ENCODE results near the gene RAB11FIP5. TPM values are rescaled to one million over a fixed set of nuclear protein-coding genes. Genes with fewer than 3 reads are reported as not detected.

The RAB11FIP5 gene
- total and polyA plus RNA-seq, 9 of the 15 experiments (the other 6 are each of a cell fraction or from before 2014, with no cell fraction given): 1.7 to 14.4 (median 6.4) TPM

- no peak for TF ChIP-seq PBX2 (CRISPR knock-in tag; IDR thresholded peaks at IDR 0.05; ENCODE audit: low read depth)
- peak; percentile 41 for TF ChIP-seq PBX2 (tag; conservative IDR thresholded peaks at IDR 0.05; ENCODE audit: low read depth)
- TF ChIP-seq NFRKB (IDR thresholded peaks at IDR 0.05; ENCODE audit: low read depth): no peak
- TF ChIP-seq SIN3B (IDR thresholded peaks at IDR 0.05; ENCODE audit: low read depth): no peak
- no peak for TF ChIP-seq CREM (IDR thresholded peaks at IDR 0.05; ENCODE audit: low read depth)
Measured at GRCh38 chr2:73063472-73063871, 49.3 kb downstream of the RAB11FIP5 start (continued).

- 84% methylated on average over 6 of the region's 6 CpGs for WGBS (ENCODE audit: insufficient coverage, low coverage, missing lambda C conversion rate)
- peaks cover 18% of the 10 kb centered on the region for H3K36me3 ChIP-seq (ENCODE audit: control insufficient read depth, insufficient read depth, low read length)
- DNase-seq (ENCODE audit: extremely low read depth in 1 of 4, low spot score in 3 of 4): no peak
- peaks cover 8 to 19% of the 10 kb centered on the region in 2 experiments; a peak in 4 of 5 replicates for H3K4me1 ChIP-seq (replicated peaks in 1 of 2; ENCODE audit: control insufficient read depth in 2 of 2, insufficient read depth in 2 of 2, low read length in 2 of 2)
- no peaks in the 10 kb centered on the region for H3K9me3 ChIP-seq (replicated peaks; ENCODE audit: control insufficient read depth, insufficient read depth, low read depth, low read length)
- POLR2A ChIA-PET: interaction anchor here (1.3 kb wide), 1 partner anchor 10 kb away, joined by 3 read pairs; no protein-coding TSS in a partner anchor
- CTCF ChIA-PET (ENCODE audit: low intra/inter-chr PET ratio): no interaction called here
- no peaks in the 10 kb centered on the region for H4K20me1 ChIP-seq (replicated peaks; ENCODE audit: control insufficient read depth, insufficient read depth, low read length)
- ATAC-seq: no peak
- BruUV-seq (replicated peaks): no TSS peak
- H3K9me1 ChIP-seq (ENCODE audit: control insufficient read depth, insufficient read depth, low read length): no peaks in the 10 kb centered on the region
- H3K4me2 ChIP-seq (ENCODE audit: insufficient read depth, low read length): no peak overlapping the region
- H2AFZ ChIP-seq (ENCODE audit: low read depth, low read length): no peak overlapping the region
- intact Hi-C loops (cut with micrococcal nuclease): no loop called here
- H3K9ac ChIP-seq (ENCODE audit: insufficient read depth in 1 of 2, low read depth in 2 of 2, low read length in 2 of 2): no peak overlapping the region; a peak in 1 of 4 replicates
- in situ Hi-C loops (cut with MboI): no loop called here
- H3K27ac ChIP-seq (ENCODE audit: extremely low read depth, low read depth, low read length): no peak overlapping the region
- FAIRE-seq: no peak
- H3K4me3 ChIP-seq: no peak overlapping the region
- H3K27me3 ChIP-seq (ENCODE audit: control insufficient read depth in 2 of 2, insufficient read depth in 2 of 2, low read length in 2 of 2): no peaks in the 10 kb centered on the region
- H3K79me2 ChIP-seq (ENCODE audit: control insufficient read depth, insufficient read depth, low read length): peaks cover 32% of the 10 kb centered on the region
- TF ChIP-seq SRSF9 (IDR thresholded peaks at IDR 0.05; ENCODE audit: borderline replicate concordance, low read depth, low read length) (no peak), ZNF263 (CRISPR knock-in tag; IDR thresholded peaks at IDR 0.05; ENCODE audit: borderline replicate concordance) (no peak), KDM4B (IDR thresholded peaks at IDR 0.05; ENCODE audit: borderline replicate concordance in 2 of 2, low read depth in 1 of 2) (no peak), RB1 (IDR thresholded peaks at IDR 0.05; ENCODE audit: low read depth) (no peak), ELF1 (tag; IDR thresholded peaks at IDR 0.05) (no peak), ZNF592 (IDR thresholded peaks at IDR 0.05) (no peak)
Measured at GRCh38 chr2:73059106-73059505, 53.6 kb downstream of the RAB11FIP5 start.
